Body of pancreas (tissue), 4 donors: ENCODE data around the gene NUSAP1. TPM values are rescaled to one million over a fixed set of nuclear protein-coding genes. Genes with fewer than 3 reads are reported as not detected.
"Not testable (repeated sequence)": the region's sequence is repeated elsewhere in the genome, so short reads cannot be mapped to it uniquely, and the experiment has no call there.

Source experiments
- ATAC-seq: fragments of 150-250 bp; one replicate; pipeline ENCODE4 v1.9.1; 2016
- DNase-seq, 4 donors: peaks; one replicate each; pipeline ENCODE4 v3.0.0-alpha.2; 2019
- H3K27ac ChIP-seq, 4 donors: fragments of 200-600 bp; sonication (generic); 1 replicate in 3 of 4; 2 replicates in 1 of 4; pipeline versions ENCODE4 v1.5.1 to v1.6.1; 2016 to 2019; ENCODE audit warnings: mild to moderate bottlenecking in 1 of 4, mixed read lengths in 1 of 4, moderate library complexity in 1 of 4
- H3K27me3 ChIP-seq, 2 donors: fragments of 200-600 bp; sonication (generic); one replicate each; pipeline ENCODE4 v1.6.0; 2016; ENCODE audit warnings: mild to moderate bottlenecking in 1 of 2
- H3K36me3 ChIP-seq, 2 donors: fragments of 200-600 bp; sonication (generic); replicated peaks in 1 of 2; 2 replicates each; pipeline ENCODE4 v1.5.1; 2016; ENCODE audit warnings: low read depth in 2 of 2; ENCODE audit not compliant: insufficient read depth in 1 of 2
- H3K4me1 ChIP-seq: fragments of 200-600 bp; sonication (generic); one replicate; pipeline ENCODE4 v1.6.0; 2016
- H3K4me3 ChIP-seq, 2 donors: fragments of 200-600 bp; sonication (generic); 1 replicate in 1 of 2; 2 replicates in 1 of 2; pipeline ENCODE4 v1.5.1; 2016 to 2019
- H3K9me3 ChIP-seq, 3 donors: fragments of 200-600 bp; sonication (generic); 1 replicate in 2 of 3; 2 replicates in 1 of 3; pipeline ENCODE4 v1.5.1; 2016
- POLR2A ChIP-seq, 3 donors: fragments of 450-650 bp; IDR thresholded peaks; one replicate each; pipeline ENCODE4 v1.6.1; 2016; ENCODE audit warnings: antibody characterized with exemption in 3 of 3, mild to moderate bottlenecking in 2 of 3
- WGBS, 2 donors: methylation state at CpG; one replicate each; pipeline ENCODE4 v1.1.5; 2017; 5-methylcytosine and 5-hydroxymethylcytosine counted together
- intact Hi-C: fragments of 100-400 bp; cut with DNase I; formaldehyde crosslinking; loops from one replicate; pipeline ENCODE4 v1.15.1; 2023
- total RNA-seq, 2 donors: library from RNA; depleted of rRNA; stranded (reverse); fragments of >200 nt; gene quantifications; one replicate each; pipeline ENCODE4 v1.1.0, GENCODE V29; 2016
- TF ChIP-seq, protein P1 (sequence below), 7 experiments: fragments of 450-650 bp in 4 of 7; fragments of 200-600 bp in 3 of 7; sonication (generic) in 3 of 7; IDR thresholded peaks; one replicate each; pipeline ENCODE4 v1.5.1; 2016 to 2019; ENCODE audit warnings: antibody characterized with exemption in 7 of 7

NUSAP1 gene, protein sequence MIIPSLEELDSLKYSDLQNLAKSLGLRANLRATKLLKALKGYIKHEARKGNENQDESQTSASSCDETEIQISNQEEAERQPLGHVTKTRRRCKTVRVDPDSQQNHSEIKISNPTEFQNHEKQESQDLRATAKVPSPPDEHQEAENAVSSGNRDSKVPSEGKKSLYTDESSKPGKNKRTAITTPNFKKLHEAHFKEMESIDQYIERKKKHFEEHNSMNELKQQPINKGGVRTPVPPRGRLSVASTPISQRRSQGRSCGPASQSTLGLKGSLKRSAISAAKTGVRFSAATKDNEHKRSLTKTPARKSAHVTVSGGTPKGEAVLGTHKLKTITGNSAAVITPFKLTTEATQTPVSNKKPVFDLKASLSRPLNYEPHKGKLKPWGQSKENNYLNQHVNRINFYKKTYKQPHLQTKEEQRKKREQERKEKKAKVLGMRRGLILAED
- total RNA-seq: 1 to 10 TPM; 2.1 to 5.3 TPM

DNA sequence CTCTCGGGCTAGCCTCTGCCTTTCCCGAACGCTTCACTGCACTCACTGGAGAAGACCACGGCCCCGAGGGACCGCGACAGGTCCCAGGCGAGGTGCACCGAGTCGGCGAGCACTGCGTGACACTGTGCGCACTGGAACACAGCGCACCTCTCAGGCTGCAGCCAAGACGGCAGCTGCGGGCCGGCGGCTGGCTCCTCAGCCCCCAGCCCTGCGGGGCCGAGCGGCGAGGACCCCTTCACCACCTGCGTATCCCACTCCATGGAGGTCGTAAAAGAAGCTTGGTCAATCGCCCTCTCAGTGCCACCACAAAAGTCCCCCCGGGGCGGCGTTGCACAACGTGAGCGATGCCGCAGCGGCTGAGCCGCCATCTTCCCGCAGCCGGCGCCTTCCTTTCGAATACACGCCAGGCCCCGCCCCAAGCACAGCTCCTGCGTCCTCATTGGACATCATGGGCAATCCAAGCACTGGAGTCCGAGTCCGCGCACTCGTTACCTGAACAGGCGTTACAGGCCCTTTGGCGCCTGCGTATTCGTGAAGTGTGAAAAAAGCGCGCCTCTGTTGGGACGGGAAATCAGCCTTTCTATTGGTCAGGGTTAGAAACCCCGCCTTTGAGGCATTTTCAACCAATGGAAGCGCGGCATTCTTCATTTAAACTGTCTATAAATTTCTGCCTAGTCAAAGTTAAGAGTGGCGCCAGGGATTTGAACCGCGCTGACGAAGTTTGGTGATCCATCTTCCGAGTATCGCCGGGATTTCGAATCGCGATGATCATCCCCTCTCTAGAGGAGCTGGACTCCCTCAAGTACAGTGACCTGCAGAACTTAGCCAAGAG is at the start of gene NUSAP1, which contains the start of gene OIP5:
TSS of gene NUSAP1 (plus strand) at position 688 of the 832 bp plus-strand sequence. CDS start at position 765, 77 bp downstream.
TSS of gene OIP5 (minus strand) at position 398 of the 832 bp plus-strand sequence. CDS start at position 368, 30 bp downstream.
- ATAC-seq: peak; percentile 99
- peak within 1 kb of the TSS; percentile 83 to 90 for H3K4me3 ChIP-seq
- intact Hi-C loops: no loop called here
- 0 to 1% methylated on average over 17 to 59 of the region's 64 CpGs for WGBS, 2 donors
- peak in 2 of 3 donors; percentile 55 to 63 for TF ChIP-seq POLR2A (IDR thresholded peaks at IDR 0.05)
- TF ChIP-seq, protein P1, sequence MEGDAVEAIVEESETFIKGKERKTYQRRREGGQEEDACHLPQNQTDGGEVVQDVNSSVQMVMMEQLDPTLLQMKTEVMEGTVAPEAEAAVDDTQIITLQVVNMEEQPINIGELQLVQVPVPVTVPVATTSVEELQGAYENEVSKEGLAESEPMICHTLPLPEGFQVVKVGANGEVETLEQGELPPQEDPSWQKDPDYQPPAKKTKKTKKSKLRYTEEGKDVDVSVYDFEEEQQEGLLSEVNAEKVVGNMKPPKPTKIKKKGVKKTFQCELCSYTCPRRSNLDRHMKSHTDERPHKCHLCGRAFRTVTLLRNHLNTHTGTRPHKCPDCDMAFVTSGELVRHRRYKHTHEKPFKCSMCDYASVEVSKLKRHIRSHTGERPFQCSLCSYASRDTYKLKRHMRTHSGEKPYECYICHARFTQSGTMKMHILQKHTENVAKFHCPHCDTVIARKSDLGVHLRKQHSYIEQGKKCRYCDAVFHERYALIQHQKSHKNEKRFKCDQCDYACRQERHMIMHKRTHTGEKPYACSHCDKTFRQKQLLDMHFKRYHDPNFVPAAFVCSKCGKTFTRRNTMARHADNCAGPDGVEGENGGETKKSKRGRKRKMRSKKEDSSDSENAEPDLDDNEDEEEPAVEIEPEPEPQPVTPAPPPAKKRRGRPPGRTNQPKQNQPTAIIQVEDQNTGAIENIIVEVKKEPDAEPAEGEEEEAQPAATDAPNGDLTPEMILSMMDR (IDR thresholded peaks at IDR 0.05): peak in 3 of 7 experiments; percentile 63 to 87 (median 67)
- peak within 1 kb of the TSS; percentile 57 to 82 (median 76) for H3K27ac ChIP-seq
- peak; percentile 98 to 100 (median 100) for DNase-seq
- no peaks in the 10 kb centered on the region for H3K9me3 ChIP-seq
- H3K36me3 ChIP-seq: no peaks in the 10 kb centered on the region
- peaks cover 9% of the 10 kb centered on the region for H3K4me1 ChIP-seq
- no peaks in the 10 kb centered on the region for H3K27me3 ChIP-seq

DNA sequence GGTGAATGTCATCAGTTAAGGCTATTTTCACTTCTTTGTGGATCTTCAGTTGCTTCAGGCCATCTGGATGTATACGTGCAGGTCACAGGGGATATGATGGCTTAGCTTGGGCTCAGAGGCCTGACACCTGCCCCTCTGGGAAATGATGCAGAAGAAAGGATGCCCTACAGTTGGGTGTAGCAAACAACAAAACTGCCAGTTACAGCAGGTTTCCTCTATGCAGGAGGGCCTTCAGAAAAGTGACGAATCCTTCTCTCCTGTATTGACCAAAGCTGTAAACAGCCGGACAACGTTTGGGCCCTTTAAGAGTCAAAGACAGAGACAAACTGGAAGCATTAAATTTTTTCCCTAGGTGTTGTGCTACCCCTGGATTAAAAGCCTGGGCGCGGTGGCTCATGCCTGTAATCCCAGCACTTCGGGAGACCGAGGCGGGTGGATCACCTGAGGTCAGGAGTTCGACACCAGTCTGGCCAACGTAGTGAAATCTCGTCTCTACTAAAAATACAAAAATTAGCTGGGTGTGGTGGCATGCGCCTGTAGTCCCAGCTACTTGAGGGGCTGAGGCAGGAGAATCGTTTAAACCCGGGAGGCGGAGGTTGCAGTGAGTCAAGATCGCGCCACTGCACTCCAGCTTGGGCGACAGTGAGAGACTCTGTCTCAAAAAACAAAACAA is 49.6 kb upstream of the NUSAP1 start:
- intact Hi-C loops: not testable (repeated sequence)
- DNase-seq: peak in 1 of 4 donors; percentile 17

DNA sequence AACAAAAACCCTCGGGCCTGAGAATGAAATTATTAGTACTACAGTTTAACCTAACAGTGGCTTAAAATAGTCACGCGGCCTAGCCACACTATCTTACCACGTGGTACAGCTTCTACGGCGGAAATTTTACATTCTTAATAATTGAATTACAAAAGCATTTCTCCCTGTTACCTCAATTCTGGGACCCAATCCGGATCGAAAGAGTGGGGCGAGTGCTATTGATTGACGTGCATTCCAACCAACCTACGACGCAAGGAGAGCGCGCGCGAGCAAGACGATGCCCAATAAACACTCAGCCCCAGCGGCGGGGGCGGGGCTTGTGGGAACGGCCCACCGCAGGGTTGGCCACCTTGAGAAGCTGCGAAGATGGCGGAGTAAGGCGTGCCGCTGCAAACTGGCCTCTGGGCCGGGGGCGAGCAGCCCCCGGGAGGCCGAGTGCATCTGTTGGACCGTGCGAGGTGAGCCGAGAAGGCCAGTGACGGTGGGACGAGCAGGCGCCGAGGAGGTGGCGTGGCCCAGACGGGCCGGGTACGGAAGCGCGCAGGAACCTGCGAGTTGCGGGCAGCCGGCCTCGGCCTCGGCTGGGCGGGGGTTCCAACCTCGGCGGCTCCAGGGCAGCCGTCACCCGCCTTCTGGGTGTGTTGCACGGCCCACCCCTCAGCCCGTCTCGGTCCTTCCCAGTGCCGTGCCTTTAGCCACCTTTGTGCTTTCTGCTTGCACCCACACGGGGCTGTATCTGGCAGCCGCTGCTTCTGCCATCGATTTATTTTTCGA is 48.8 kb upstream of the NUSAP1 start:
- ATAC-seq (peak; percentile 99), DNase-seq (peak; percentile 98 to 99 (median 99))
- peaks cover 0 to 19% of the 10 kb centered on the region in 2 donors for H3K36me3 ChIP-seq
- TF ChIP-seq, protein P1 (IDR thresholded peaks at IDR 0.05): no peak
- TF ChIP-seq POLR2A (IDR thresholded peaks at IDR 0.05): peak; percentile 86 to 92 (median 92)
- H3K9me3 ChIP-seq: no peaks in the 10 kb centered on the region
- 0% methylated on average over 16 to 44 of the region's 61 CpGs for WGBS, 2 donors
- H3K27me3 ChIP-seq: no peaks in the 10 kb centered on the region
- H3K4me1 ChIP-seq: peaks cover 30% of the 10 kb centered on the region
- intact Hi-C loops: no loop called here
- peak overlapping the region; percentile 86 to 100 for H3K4me3 ChIP-seq
- H3K27ac ChIP-seq: peak overlapping the region; percentile 92 to 99 (median 95)

More for the DNA sequence above, 49.6 kb upstream of the NUSAP1 start:
- WGBS, 2 donors: 40% methylated on average over 16 to 19 of the region's 19 CpGs
- Histone ChIP-seq H3K36me3 (peaks cover 0 to 16% of the 10 kb centered on the region in 2 donors), H3K27ac (peak overlapping the region; percentile 92 to 99 (median 95)), H3K4me1 (peaks cover 24% of the 10 kb centered on the region), H3K4me3 (peak overlapping the region in 1 of 2 donors; percentile 100)
- H3K27me3 ChIP-seq, H3K9me3 ChIP-seq, ATAC-seq: not testable (repeated sequence)

DNA sequence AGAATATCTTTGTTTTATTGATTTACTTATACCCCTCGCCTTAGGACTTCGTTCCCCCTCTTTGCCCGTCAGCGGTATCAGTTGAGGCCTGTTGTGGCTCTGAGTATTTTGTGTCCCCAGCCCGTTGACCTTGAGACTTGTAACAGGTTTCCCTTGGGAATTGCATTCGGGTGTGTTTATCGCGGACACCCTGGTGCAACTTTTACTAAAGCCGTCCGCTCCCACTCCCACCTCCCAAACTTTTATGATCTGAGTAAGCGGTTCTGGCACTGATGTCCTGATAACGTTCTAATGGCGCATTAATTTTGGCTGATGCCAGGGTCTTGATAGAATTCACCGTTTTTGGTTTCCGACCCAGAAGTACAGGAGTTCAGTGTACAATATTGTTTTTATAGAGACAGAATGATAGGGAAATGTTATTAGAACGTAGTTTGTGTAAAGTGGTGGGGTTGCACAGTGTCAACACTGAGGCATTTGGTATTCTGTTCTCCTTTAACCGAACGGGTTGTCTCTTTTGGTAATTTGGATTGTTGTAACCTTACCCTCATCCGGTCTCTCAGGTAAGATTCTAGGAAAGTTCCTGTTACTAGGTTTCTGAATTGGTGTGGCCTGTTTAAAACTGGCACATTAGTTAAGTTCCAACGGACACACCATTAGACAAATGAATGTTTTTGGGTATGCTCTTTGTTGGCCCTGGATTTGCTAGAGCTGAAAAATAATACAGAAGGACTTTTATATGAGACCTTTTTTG is 48.1 kb upstream of the NUSAP1 start:
- intact Hi-C loops: no loop called here
- 0 to 1% methylated on average over 20 of the region's 20 CpGs for WGBS, 2 donors
- H3K4me1 ChIP-seq: peaks cover 30% of the 10 kb centered on the region
- H3K4me3 ChIP-seq: peak overlapping the region; percentile 86 to 100
- peak; percentile 20 for ATAC-seq
- H3K27ac ChIP-seq: peak overlapping the region; percentile 92 to 99 (median 95)
- peaks cover 0 to 14% of the 10 kb centered on the region in 2 donors for H3K36me3 ChIP-seq
- H3K9me3 ChIP-seq: no peaks in the 10 kb centered on the region
- DNase-seq: peak; percentile 43 to 56 (median 52)
- H3K27me3 ChIP-seq: no peaks in the 10 kb centered on the region
- no peak for TF ChIP-seq POLR2A (IDR thresholded peaks at IDR 0.05)
- TF ChIP-seq, protein P1 (IDR thresholded peaks at IDR 0.05): no peak
